ENCODE results near the gene SYT12. TPM values are rescaled to one million over a fixed set of nuclear protein-coding genes. Genes with fewer than 3 reads are reported as not detected.
A peak's percentile ranks its signal among the peaks of the same experiment; 100 is the strongest.

SYT12 gene
- polyA plus RNA-seq, 1 of the 3 experiments (the other 2 are of a cell fraction): 0.61 TPM

DNA sequence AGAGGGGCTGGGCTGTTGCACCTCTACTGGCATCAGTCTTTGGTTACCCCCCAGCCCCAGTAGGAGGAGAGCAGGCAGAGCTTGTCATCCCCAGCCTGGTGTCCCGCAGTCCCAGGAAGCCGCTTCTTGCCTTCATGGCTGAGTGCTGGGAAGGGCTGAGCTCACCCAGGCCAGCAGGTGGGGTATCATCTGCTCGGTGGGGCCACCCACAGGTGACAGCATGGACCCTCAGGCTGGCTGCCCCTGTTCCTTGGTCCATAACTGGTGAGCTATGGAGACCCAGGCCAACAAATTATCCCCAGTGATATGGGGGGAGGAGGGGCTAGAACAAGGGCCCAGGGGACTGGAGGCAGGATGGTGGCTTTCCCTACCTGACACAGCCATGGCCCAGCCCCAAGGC lies 27.2 kb downstream of the SYT12 start:
- Histone ChIP-seq H2AFZ (ENCODE audit: low read depth) (no peak overlapping the region), H4K20me1 (ENCODE audit: insufficient read depth) (no peaks in the 10 kb centered on the region), H3F3A (replicated peaks; ENCODE audit: insufficient read depth) (peaks cover 7% of the 10 kb centered on the region), H3K9me2 (no peaks in the 10 kb centered on the region), H3K9me3 (no peaks in the 10 kb centered on the region), H3K4me2 (no peak overlapping the region), H3K4me3 (ENCODE audit: low read depth in 2 of 2, low read length in 1 of 2) (no peak overlapping the region), H3K27me3 (ENCODE audit: insufficient read depth) (no peaks in the 10 kb centered on the region), H3K9ac (no peak overlapping the region), H3K36me3 (replicated peaks in 1 of 2; ENCODE audit: control insufficient read depth in 1 of 2, insufficient read depth in 2 of 2, low read length in 1 of 2) (no peaks in the 10 kb centered on the region), H3K27ac (ENCODE audit: low read depth in 2 of 2, low read length in 1 of 2) (no peak overlapping the region), H3K4me1 (ENCODE audit: control insufficient read depth in 1 of 2, insufficient read depth in 2 of 2, low read depth in 1 of 2, low read length in 1 of 2) (peaks cover 6 to 9% of the 10 kb centered on the region in 2 experiments; a peak in 2 of 4 replicates), H3K79me2 (ENCODE audit: insufficient read depth) (no peaks in the 10 kb centered on the region)
- POLR2A ChIA-PET: no interaction called here
- TF ChIP-seq, protein P1, sequence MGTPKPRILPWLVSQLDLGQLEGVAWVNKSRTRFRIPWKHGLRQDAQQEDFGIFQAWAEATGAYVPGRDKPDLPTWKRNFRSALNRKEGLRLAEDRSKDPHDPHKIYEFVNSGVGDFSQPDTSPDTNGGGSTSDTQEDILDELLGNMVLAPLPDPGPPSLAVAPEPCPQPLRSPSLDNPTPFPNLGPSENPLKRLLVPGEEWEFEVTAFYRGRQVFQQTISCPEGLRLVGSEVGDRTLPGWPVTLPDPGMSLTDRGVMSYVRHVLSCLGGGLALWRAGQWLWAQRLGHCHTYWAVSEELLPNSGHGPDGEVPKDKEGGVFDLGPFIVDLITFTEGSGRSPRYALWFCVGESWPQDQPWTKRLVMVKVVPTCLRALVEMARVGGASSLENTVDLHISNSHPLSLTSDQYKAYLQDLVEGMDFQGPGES (IDR thresholded peaks at IDR 0.05; ENCODE audit: low read depth, low read length): no peak
- no peak for TF ChIP-seq POLR2AphosphoS5 (IDR thresholded peaks at IDR 0.05; ENCODE audit: low read depth, low read length)
- TF ChIP-seq, protein P2, sequence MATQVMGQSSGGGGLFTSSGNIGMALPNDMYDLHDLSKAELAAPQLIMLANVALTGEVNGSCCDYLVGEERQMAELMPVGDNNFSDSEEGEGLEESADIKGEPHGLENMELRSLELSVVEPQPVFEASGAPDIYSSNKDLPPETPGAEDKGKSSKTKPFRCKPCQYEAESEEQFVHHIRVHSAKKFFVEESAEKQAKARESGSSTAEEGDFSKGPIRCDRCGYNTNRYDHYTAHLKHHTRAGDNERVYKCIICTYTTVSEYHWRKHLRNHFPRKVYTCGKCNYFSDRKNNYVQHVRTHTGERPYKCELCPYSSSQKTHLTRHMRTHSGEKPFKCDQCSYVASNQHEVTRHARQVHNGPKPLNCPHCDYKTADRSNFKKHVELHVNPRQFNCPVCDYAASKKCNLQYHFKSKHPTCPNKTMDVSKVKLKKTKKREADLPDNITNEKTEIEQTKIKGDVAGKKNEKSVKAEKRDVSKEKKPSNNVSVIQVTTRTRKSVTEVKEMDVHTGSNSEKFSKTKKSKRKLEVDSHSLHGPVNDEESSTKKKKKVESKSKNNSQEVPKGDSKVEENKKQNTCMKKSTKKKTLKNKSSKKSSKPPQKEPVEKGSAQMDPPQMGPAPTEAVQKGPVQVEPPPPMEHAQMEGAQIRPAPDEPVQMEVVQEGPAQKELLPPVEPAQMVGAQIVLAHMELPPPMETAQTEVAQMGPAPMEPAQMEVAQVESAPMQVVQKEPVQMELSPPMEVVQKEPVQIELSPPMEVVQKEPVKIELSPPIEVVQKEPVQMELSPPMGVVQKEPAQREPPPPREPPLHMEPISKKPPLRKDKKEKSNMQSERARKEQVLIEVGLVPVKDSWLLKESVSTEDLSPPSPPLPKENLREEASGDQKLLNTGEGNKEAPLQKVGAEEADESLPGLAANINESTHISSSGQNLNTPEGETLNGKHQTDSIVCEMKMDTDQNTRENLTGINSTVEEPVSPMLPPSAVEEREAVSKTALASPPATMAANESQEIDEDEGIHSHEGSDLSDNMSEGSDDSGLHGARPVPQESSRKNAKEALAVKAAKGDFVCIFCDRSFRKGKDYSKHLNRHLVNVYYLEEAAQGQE (IDR thresholded peaks at IDR 0.05; ENCODE audit: low read depth, low read length): no peak
- TF ChIP-seq, protein P3, sequence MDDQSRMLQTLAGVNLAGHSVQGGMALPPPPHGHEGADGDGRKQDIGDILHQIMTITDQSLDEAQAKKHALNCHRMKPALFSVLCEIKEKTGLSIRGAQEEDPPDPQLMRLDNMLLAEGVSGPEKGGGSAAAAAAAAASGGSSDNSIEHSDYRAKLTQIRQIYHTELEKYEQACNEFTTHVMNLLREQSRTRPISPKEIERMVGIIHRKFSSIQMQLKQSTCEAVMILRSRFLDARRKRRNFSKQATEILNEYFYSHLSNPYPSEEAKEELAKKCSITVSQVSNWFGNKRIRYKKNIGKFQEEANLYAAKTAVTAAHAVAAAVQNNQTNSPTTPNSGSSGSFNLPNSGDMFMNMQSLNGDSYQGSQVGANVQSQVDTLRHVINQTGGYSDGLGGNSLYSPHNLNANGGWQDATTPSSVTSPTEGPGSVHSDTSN (IDR thresholded peaks at IDR 0.05): no peak
- no peak for TF ChIP-seq EP300 (IDR thresholded peaks at IDR 0.05; ENCODE audit: borderline replicate concordance in 1 of 2, low read depth in 1 of 2, low read length in 1 of 2)
- TF ChIP-seq RFX5 (IDR thresholded peaks at IDR 0.05; ENCODE audit: low read length): no peak
- no peak for TF ChIP-seq TCF12 (IDR thresholded peaks at IDR 0.05)
- TF ChIP-seq, protein P4, sequence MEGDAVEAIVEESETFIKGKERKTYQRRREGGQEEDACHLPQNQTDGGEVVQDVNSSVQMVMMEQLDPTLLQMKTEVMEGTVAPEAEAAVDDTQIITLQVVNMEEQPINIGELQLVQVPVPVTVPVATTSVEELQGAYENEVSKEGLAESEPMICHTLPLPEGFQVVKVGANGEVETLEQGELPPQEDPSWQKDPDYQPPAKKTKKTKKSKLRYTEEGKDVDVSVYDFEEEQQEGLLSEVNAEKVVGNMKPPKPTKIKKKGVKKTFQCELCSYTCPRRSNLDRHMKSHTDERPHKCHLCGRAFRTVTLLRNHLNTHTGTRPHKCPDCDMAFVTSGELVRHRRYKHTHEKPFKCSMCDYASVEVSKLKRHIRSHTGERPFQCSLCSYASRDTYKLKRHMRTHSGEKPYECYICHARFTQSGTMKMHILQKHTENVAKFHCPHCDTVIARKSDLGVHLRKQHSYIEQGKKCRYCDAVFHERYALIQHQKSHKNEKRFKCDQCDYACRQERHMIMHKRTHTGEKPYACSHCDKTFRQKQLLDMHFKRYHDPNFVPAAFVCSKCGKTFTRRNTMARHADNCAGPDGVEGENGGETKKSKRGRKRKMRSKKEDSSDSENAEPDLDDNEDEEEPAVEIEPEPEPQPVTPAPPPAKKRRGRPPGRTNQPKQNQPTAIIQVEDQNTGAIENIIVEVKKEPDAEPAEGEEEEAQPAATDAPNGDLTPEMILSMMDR (IDR thresholded peaks at IDR 0.05): peak; percentile 14; the same call in 1 of the 2 replicates
- DNase-seq: no peak
- CTCF ChIA-PET: interaction anchor here (0.9 to 1.7 kb wide), 3 partner anchors 31 to 332 kb away, joined by 3 to 5 read pairs (median 4); no protein-coding TSS in a partner anchor
- 29% methylated on average over 1 of the region's 3 CpGs for WGBS (ENCODE audit: low lambda C conversion rate)
